Stimulated activated CD4-positive, alpha-beta T cell treated with anti-CD3 and anti-CD28 coated beads, Interleukin-2, amount 100 ng/mL, for 48 hours (primary cell): ENCODE results near the gene SLC12A8.

ENCODE experiments used
- DNase-seq, 2 donors: peaks; one replicate each; pipeline ENCODE4 v3.0.0-alpha.2; 2020

The SLC12A8 gene, protein sequence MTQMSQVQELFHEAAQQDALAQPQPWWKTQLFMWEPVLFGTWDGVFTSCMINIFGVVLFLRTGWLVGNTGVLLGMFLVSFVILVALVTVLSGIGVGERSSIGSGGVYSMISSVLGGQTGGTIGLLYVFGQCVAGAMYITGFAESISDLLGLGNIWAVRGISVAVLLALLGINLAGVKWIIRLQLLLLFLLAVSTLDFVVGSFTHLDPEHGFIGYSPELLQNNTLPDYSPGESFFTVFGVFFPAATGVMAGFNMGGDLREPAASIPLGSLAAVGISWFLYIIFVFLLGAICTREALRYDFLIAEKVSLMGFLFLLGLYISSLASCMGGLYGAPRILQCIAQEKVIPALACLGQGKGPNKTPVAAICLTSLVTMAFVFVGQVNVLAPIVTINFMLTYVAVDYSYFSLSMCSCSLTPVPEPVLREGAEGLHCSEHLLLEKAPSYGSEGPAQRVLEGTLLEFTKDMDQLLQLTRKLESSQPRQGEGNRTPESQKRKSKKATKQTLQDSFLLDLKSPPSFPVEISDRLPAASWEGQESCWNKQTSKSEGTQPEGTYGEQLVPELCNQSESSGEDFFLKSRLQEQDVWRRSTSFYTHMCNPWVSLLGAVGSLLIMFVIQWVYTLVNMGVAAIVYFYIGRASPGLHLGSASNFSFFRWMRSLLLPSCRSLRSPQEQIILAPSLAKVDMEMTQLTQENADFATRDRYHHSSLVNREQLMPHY

DNA sequence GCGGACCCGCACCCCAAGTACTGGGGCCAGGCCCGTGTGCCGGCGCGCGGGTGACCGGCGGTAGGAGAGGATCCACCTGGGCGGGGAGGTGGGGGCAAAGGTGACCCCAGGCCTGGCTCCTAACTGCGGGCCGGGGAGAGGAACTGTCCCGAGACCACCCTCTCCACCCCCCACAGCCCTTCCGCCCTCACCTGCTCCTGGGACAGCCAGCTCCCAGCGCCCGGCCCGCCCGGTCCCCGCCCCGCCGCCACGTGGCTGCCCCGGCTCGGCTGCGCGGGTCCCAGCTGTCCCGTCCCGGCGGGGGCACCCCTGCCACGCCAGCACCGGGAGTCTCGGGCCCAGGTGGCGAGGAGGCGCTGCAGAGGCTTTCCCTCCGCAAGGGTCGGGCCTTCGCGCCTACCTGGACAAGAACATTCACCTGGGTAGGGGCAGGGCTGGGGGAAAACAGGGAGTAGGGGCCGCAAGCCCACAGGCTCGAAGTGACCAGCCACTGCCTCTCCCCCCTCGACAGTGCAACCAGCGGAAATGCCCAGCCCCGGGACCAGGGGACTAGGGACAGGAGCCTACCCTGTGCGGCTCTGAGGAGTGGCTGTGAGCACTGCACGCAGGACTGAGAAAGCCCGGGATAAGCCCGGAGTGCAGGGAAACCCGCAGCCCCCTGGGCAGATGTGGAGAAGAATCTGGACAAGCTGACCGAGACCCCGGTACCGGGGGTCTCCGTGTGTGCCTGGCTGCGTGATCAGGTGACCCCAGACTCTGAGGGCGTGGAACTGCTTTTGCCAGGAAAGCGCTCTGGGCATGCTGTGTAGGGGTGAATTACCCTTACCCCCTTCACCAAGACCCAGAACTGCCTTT, at the start of gene SLC12A8:
TSS of gene SLC12A8 (minus strand) at position 240 of the 855 bp plus-strand sequence. CDS start 1,399 bp downstream, outside the sequence.
- DNase-seq = no peak

DNA sequence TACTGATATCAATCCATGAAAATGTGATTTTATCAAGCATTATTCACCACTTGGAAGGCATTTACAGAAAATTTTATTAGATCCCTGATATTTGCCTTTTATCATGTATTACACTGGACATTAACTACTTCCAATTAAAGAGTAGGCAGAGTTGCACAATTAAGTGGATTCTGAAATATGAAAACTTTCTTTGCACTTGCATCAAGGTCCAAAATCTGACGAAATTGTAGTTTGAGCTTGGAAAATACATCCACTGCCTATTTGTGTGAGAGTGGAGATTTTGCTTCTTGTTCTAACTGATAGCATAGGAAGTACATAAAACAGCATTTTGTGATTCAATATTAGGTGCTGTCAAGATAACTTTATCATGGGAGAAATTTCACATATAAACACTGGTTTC, 49.6 kb upstream of the SLC12A8 start:
- no peak for DNase-seq

DNA sequence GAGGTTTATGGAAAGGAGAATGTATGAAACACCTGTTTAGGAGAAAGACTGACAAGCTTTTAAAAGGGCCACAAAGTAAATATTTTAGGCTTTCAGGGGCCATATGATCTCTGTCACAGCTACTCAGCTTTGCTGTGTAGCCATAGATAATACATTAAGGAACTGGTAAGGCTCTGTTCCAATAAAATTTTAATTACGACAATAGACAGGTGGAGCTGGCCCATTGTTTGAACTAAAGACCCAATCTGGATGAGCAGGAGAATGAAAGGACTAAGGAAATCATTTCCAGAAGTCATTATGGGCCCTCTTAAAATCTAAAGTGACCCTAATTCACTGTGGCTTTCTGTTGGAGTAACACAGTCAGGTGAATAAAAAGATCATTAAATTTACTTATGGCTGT, 48.5 kb upstream of the SLC12A8 start:
- DNase-seq = no peak

DNA sequence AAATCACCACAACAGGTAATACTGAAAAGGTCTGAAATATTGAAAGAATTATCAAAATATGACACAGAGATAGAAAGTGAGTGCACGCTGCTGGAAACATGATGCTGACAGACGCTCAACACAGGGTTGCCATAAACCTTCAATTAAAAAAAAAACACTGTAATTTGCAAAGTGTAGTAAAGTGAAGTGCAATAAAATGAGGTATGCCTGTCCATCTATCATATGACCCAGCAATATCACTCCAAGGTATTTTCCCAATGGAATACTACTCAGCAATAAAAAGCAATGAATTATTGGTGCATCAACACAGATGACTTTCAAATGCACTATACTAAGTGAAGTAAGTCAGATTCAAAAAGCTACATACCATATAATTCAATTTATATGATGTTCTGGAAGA, 47.6 kb upstream of the SLC12A8 start:
- DNase-seq = no peak

DNA sequence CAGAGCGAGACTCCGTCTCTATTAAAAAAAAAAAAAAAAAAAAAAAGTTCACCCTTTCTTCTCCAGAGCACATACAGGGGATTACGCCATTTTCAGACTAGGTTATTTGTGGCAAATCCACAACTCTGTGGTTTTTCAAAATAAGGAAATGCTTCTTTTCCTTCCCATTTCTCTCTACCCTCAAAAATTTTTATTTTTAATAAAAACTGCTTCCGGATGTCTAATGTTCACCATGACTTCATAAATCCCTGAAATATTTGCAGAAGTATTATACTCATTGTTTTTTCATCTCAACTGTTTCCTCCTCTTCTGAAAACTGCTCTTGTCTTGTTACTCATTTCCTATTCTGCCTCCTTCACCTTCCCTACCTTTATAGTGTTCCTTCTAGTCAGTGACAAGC, 45.0 kb upstream of the SLC12A8 start:
- no peak for DNase-seq

DNA sequence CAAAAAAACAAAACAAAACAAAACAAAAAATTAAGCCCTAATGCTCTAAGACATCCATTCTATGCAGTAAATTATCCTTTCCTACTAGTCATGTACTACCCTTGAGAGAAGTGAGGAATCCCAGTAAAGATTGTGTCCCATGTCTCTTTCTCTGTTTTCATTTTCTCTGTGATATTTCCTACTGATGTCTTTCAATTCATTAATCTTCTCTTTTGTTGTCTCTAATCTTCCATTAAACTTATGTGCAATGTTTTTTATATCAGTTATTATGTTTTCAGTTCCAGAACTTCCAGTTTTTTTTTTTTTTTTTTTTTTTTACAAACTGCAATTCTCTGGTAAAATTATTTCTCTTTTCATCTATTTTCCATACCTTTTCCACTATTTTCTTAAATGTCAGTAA, 44.1 kb upstream of the SLC12A8 start:
- DNase-seq = no peak

DNA sequence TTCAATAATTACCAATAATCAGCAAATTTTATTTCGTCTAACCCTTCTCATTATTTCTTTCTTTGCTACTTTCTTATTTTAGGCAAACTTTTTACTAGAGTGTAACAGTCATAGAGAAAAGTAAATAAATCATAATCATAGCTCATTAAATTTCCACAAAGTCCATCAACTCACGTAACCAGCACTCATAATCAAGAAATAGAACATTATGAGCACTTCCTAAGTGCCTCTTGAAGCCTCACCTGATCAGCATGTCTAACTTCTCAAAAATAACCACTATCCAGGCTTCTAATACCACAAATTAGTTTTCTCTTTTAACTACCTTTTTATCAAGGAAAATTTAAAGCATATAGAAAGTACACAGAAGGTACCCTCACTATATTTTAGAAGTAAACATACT, 38.4 kb upstream of the SLC12A8 start:
- no peak for DNase-seq

DNA sequence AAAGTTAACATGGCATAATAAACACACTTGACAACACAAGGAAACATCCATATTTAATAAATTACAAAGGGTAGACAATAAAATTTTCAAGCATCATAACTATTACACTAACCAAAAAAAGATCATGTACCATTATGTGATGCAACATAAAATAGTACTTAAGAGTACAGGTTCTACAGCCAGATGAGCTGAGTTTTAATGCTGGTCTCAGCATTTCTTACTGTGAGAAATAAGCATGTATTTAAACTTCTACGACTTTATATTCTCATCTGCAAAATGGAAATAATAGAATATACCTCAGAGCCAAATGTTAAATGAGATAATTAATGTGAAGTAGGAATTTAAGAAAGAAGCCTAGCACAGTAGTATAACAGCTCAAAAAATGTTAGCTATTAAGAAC, 33.7 kb upstream of the SLC12A8 start:
- no peak for DNase-seq

DNA sequence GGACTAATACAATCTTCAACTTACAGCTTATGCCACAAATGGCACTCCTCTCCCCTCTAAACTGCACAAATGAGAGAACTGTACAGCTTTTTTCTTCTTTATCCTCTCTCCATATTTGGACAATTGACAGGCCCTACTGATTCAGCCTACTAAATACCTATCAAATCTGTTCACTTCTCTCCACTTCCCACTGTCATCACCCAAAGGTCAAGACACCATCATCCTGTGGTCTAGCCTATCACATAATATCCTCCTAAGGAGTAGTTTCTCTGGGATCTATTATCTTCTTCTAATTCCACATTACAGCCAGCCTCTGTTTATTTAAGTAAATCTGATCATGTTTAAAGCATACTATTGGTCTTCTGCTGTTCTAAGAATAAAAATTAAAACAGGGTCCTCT, 33.0 kb upstream of the SLC12A8 start:
- no peak for DNase-seq

DNA sequence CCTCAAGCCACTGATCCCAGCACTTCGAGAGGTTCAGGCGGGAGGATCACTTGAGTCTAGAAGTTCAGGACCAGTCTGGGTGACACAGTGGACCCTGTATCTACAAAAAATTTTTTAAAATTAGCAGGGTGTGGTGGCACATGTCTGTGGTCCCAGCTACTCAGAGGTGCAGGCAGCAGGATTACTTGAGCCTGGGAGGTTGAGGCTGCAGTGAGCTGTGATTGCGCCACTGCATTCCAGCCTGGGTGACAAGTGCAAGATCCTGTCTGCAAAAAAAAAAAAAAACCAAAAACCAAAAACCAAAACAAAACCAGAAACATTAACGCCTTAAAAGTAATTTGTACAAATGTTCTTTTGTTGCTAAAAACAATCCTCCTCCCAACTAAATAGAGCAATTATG, 27.9 kb upstream of the SLC12A8 start:
- no peak for DNase-seq

DNA sequence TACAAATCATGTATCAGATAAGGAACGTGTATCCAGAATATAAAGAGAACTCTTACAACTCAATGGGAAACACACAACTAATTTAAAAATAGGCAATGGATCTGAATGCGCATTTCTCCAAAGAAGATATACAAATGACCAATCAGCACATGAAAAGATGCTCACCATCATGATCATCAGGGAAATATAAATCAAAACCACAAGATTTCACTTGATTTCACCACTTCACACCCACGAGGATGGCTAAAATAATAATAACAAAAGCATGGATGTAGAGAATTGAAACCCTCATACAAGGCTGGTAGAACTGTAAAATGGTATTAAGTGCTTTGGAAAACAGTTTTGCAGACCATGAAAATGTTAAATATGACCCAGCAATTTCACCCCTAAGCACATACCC, 26.7 kb upstream of the SLC12A8 start:
- DNase-seq = no peak

DNA sequence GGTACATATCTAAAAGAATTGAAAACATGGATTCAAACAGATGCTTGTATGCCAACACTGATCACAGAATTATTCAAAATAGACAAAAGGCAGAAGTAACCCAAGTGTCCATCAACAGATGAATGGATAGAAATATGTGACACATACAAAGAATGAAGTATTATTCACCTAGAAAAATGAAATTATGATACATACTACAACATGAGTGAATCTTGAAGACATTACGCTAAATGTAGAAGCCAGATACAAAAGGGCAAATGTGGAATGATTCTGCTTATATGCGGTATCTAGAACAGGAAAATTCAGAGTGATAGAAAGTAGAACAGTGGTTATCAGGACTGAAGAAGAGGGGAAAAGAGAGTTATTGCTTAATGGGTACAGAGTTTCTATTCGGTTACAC, 26.2 kb upstream of the SLC12A8 start:
- DNase-seq = no peak

DNA sequence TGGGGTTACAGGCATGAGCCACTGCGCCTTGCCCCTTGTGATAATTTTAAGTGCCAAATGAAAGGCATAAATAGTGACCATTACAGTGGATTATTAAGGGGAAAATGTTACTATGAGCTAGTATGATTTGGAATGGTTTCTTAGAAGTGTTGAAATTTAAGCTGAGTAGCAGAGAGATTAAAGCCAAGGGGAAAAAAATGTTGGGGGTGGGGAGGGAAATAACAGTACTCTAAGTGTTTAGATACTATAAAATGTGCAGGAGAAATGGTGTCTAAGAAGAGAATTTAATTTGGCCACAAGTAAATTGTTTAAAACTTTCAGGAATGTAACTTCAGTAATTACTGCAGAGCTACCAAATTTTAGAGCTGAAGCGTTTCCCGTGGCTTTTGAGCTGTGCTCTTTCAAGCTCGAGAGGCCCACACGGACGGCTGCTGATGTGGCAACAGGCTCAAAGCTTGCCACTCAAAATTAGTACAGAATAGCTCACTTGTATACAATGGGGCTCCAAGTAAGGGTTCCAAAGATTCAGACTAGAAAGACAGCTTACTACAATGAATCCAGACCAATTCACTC, 23.9 kb upstream of the SLC12A8 start:
- DNase-seq = no peak

DNA sequence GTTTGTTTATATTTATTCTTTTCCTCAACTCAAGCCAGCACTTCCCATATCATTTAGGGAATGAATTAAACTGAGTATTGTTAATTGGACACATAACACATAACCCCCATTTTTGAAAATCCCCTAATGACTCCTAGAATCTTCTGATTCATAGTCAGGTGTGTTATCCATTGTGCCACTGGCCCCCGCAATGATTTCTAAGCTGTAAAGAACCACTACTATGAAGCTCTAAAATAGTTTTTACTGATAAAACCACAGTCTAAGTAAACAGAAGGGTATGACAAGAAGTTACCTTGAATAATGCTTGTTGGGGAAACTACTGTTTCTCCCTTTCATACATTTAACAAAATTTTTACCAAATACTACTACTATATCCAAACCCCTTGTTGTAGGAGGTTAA, 22.3 kb upstream of the SLC12A8 start:
- no peak for DNase-seq

DNA sequence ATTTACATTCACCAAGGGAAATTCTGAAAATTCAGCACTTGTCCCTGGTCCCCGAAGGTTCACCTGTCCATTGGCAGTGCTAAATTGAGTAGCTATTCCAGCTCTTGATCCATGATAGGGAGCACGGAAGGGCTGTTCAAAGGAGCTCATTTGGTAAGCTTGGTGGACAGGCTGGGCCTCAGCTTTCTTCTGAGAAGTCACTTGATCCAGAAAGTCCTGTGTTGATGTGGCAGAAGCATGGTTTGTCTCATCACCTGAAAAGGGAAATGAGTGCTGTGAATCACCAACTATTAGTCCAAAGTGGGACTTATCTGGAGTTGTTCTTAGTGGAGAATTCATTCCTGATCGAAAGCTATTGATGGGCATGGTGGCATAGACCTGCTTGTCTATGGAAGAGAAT, 19.9 kb upstream of the SLC12A8 start:
- no peak for DNase-seq

DNA sequence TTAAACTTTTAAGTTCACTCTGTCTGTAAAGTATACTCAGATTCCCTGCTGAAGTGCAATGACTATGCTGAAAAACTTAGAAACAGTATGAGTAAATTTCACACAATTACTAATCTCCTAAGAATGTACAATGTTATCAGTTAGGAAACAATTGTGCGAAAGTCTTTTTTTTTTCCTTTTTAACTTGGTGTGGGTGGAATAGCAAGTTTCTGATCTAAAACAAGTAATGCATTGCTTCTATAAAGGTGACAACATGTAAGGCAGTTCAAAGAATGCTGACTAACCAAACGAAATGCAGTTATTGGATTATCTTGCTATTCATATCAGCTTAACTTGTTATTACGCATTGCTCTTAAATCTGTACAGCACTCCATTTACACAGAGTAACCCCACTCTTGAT, 19.3 kb upstream of the SLC12A8 start:
- DNase-seq = no peak

DNA sequence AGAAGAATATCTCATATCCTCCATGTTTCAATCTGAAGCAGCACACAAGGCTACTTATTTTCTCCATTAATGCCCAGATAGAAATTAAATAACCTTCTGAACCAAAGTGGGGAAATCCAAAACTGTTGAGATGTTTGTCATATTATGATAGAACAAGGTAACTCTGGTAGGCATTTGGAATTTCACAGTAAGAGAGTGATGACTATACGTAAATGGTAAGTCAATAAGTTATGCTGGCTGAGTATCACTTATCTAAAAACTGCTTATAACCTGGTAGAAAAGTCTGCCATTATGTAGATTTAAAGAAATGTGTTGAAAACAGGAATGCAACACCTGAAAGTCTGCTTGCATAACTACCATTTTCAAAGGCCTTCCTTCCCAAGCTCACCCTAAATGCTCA, 17.2 kb upstream of the SLC12A8 start:
- no peak for DNase-seq

DNA sequence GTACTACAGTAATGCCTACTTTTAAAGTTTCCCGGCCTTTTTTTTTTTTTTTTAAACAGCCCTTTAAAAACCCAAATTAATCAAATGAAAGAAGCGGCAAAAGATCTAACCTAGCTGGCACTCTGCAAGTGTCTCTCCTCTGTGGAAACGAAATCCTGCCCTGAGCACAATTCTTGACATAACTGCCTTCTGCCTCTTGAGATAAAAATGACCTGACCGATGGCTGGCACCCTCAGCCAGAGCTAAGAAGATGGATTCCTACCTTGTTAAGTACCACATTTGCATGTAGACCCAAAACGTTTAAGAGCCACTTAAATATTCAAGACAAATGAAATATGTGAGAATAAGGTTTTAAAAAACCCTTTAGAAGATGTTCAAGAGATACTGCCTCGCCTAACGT, 16.6 kb upstream of the SLC12A8 start:
- DNase-seq = no peak

DNA sequence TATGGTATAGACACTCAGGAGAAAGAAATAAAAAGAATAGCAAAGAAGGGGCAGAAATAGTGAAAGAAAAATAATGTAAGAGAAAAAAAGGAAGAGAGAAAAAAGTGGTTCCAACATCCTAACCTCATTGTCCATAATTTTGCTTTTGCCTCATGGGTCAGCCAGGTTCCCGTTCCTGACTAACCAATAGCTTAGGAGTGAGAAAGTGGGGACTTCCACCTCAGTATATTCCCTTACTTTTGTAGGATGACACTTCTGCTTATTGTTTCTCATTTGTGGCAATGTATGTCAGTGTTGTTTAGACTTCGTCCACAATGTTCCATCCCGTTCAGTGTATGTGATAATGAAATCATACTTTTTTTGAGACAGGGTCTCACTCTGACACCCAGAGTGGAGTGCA, 9.3 kb upstream of the SLC12A8 start:
- no peak for DNase-seq

DNA sequence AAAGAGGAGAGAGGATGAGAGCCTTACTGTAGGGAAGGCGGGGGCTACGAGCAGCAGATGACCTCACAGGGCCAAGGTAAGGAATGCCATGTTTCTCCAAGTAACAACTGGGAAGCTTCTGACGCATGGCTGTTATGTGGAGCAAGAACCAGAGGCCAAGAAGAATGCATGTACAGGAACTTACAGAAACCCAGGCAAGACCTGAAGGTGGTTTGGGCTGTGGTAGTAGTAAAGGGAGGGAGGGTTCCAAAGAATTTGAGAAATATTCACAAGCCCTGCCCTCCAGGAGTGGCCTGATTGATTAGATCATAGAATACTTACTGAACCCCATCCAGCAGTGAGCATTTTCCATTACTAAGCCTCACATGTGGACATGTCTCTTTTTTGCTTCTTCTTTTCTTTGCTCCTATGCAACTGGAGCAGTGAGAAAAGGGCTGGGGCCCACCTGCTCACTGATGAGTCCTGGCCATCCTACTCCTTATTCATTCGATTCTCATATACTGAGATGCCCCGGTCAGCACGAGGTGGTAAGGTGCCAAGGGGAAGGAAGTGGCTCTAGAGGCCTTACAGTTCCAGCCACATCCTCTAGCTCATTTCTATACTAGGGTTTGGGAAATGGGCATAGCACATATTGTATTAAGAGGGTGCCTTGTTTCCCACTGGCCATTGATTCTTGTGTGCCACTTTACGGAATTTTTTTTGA, 8.3 kb upstream of the SLC12A8 start:
- no peak for DNase-seq

DNA sequence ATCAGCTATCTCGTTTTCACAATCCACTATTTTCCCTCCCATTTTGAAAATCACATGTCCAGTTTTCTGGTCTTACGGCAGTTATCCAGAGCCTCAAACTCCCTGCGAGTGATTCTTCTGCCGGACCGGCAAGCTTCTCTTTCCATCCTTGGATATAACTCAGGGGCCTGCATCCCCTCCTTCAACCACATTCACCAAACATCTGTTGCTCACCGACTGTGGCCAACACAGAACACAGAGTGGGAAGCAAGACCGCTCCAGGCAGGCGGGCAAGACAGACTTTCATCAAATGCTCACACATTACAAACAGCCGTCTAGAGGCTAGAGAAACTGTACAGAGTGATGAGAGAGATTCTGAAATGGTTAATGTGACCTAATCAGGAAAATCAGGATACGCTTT, 7.6 kb upstream of the SLC12A8 start:
- DNase-seq = no peak

DNA sequence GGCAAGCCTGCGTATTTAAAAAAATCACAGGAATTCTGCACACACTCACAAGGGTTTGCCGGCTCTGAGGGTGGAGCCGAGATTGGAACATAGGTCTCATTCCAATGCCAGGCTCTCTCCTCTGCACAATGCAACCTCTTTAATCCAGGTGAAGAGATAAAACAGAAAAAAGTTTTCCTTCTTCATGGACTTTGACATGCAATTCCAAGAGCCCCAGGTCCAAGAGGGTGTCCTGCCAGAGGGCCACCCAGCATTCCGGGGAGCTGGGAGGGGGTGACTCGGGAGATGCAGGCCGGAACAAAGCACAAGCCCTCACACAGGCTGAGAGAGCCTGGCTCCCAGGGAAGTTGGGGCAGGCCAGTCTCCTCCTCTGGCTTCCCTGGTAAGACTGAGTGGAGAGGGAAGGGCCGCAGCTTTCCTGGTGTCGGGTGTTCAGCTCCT, 6.7 kb upstream of the SLC12A8 start:
- DNase-seq = no peak

DNA sequence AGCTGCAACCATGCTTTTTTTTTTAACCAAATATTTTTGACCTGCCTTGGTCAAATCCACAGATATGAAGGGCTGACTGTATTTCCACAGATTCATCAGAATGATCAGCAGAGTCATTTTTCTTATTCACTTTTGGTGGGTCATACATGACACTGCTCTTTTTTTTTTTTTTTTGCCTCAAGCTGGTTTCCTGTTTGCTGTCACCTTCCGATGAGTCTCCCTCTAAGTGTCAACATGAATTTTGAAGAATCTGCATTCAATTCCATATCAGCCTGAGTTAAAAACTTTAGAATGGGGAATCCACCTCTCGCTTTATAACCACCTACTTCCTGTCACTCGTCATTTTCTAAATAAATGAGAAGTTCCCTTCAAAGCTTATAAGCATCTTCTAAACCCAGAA, 2.2 kb upstream of the SLC12A8 start:
- no peak for DNase-seq
